MM.1S (cell line): ENCODE results near the gene KCTD7.

Experiments used
- EZH2 ChIP-seq: fragments of 300-600 bp; sonication (generic); optimal IDR thresholded peaks from 2 replicates; pipeline ENCODE3; 2017; ENCODE audit warnings: low read depth, mild to moderate bottlenecking, antibody characterized with exemption, low read length, mixed read lengths
- EZH2phosphoT487 ChIP-seq: fragments of 300-600 bp; sonication (generic); IDR thresholded peaks from 2 replicates; pipeline ENCODE4 v1.6.1; 2018; ENCODE audit warnings: antibody characterized with exemption, low read length
- TF ChIP-seq, protein P1 (sequence below): fragments of 300-600 bp; sonication (generic); IDR thresholded peaks from 2 replicates; pipeline ENCODE4 v1.5.1; 2016; ENCODE audit warnings: antibody characterized with exemption, low read length, mixed read lengths

- no peak for TF ChIP-seq EZH2
- TF ChIP-seq, protein P1, sequence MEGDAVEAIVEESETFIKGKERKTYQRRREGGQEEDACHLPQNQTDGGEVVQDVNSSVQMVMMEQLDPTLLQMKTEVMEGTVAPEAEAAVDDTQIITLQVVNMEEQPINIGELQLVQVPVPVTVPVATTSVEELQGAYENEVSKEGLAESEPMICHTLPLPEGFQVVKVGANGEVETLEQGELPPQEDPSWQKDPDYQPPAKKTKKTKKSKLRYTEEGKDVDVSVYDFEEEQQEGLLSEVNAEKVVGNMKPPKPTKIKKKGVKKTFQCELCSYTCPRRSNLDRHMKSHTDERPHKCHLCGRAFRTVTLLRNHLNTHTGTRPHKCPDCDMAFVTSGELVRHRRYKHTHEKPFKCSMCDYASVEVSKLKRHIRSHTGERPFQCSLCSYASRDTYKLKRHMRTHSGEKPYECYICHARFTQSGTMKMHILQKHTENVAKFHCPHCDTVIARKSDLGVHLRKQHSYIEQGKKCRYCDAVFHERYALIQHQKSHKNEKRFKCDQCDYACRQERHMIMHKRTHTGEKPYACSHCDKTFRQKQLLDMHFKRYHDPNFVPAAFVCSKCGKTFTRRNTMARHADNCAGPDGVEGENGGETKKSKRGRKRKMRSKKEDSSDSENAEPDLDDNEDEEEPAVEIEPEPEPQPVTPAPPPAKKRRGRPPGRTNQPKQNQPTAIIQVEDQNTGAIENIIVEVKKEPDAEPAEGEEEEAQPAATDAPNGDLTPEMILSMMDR = no peak
- no peak for TF ChIP-seq EZH2phosphoT487
These were observed 25.8 kb downstream of the KCTD7 start for GRCh38 chr7:66654275-66655112.
